Kidney epithelial cell (primary cell): ENCODE results near the gene PLEKHD1. TPM values are rescaled to one million over a fixed set of nuclear protein-coding genes. Genes with fewer than 3 reads are reported as not detected.

Experiments
- DNase-seq: peaks from one replicate; pipeline ENCODE4 v3.0.0-alpha.2; 2010; ENCODE audit warnings: low read depth
- H3K27me3 ChIP-seq: 2 replicates; pipeline ENCODE4 v1.6.0; 2011; ENCODE audit warnings: low read length; ENCODE audit not compliant: control insufficient read depth, insufficient read depth
- H3K36me3 ChIP-seq: 2 replicates; pipeline ENCODE4 v1.5.1; 2011; ENCODE audit warnings: low read length; ENCODE audit not compliant: control insufficient read depth, insufficient read depth
- H3K4me3 ChIP-seq: 2 replicates; pipeline ENCODE4 v1.5.1; 2011; ENCODE audit warnings: low read depth, mild to moderate bottlenecking, control low read depth, low read length
- CTCF ChIP-seq: IDR thresholded peaks from 2 replicates; pipeline ENCODE4 v1.5.1; 2011; ENCODE audit warnings: mild to moderate bottlenecking, moderate library complexity, low read length, control low read depth, inconsistent platforms; ENCODE audit not compliant: insufficient read depth, poor library complexity, severe bottlenecking
- total RNA-seq: library from RNA; depleted of rRNA; stranded (reverse); fragments of >200 nt; gene quantifications from 2 replicates; pipeline ENCODE4 v1.2.3, GENCODE V29; 2015

Gene PLEKHD1
- total RNA-seq, 1 donor from 2014 or later = 0.84 TPM

GRCh38 chr14:69535230-69535848 is 50.8 kb downstream of the PLEKHD1 start:
- no peak overlapping the region for H3K4me3 ChIP-seq
- no peak for DNase-seq
- peaks cover 6% of the 10 kb centered on the region for H3K27me3 ChIP-seq
- no peaks in the 10 kb centered on the region for H3K36me3 ChIP-seq
- peak; percentile 74 for TF ChIP-seq CTCF

- Histone ChIP-seq H3K27me3 (peaks cover 3% of the 10 kb centered on the region), H3K4me3 (no peak overlapping the region), H3K36me3 (no peaks in the 10 kb centered on the region)
- no peak for TF ChIP-seq CTCF
- DNase-seq = no peak
Observed at GRCh38 chr14:69536971-69537370, 52.4 kb downstream of the PLEKHD1 start.

GRCh38 chr14:69537900-69538299 is 53.4 kb downstream of the PLEKHD1 start:
- H3K27me3 ChIP-seq = peaks cover 3% of the 10 kb centered on the region
- no peak for TF ChIP-seq CTCF
- H3K36me3 ChIP-seq = no peaks in the 10 kb centered on the region
- DNase-seq = no peak
- no peak overlapping the region for H3K4me3 ChIP-seq

GRCh38 chr14:69538766-69539165 is 54.2 kb downstream of the PLEKHD1 start:
- H3K36me3 ChIP-seq = no peaks in the 10 kb centered on the region
- H3K27me3 ChIP-seq = no peaks in the 10 kb centered on the region
- no peak overlapping the region for H3K4me3 ChIP-seq
- no peak for TF ChIP-seq CTCF
- DNase-seq = no peak

- TF ChIP-seq CTCF = no peak
- no peak for DNase-seq
- H3K4me3 ChIP-seq = no peak overlapping the region
Observed at GRCh38 chr14:69539631-69540410, 55.3 kb downstream of the PLEKHD1 start.

More at GRCh38 chr14:69539631-69540410, 55.3 kb downstream of the PLEKHD1 start:
- Histone ChIP-seq H3K36me3 (no peaks in the 10 kb centered on the region), H3K27me3 (no peaks in the 10 kb centered on the region)
